Naive thymus-derived CD4-positive, alpha-beta T cell (primary cell): Measurements from ENCODE around the gene ITGB2. TPM values are rescaled to one million over a fixed set of nuclear protein-coding genes. Genes with fewer than 3 reads are reported as not detected.
A peak's percentile ranks its signal among the peaks of the same experiment; 100 is the strongest.
"Not testable (repeated sequence)": the region's sequence is repeated elsewhere in the genome, so short reads cannot be mapped to it uniquely, and the experiment has no call there.

ENCODE experiments used
- ATAC-seq: fragments of 150-1000 bp; cut with Tn5 transposase; 2 replicates; pipeline ENCODE4 v1.10.0; 2021; ENCODE audit warnings: mild to moderate bottlenecking, moderate library complexity
- CTCF ChIA-PET: fragments of 350-600 bp; sonication (Branson Sonifier 250); formaldehyde crosslinking; loops from one replicate; lab custom pipeline; 2021; ENCODE audit warnings: antibody characterized with exemption; lab: Charles Lee
- POLR2A ChIA-PET: fragments of 350-600 bp; sonication (Branson Sonifier 250); formaldehyde crosslinking; loops from one replicate; lab custom pipeline; 2021; ENCODE audit warnings: antibody characterized with exemption, inconsistent platforms; lab: Charles Lee
- DNase-seq, 9 donors: peaks; one replicate each; pipeline versions ENCODE4 v3.0.0 to v3.0.0-alpha.2; 2020 to 2022; ENCODE audit warnings: mixed read lengths in 1 of 9
- H3K27ac ChIP-seq: one replicate; pipeline ENCODE4 v1.7.0; 2013; ENCODE audit warnings: mild to moderate bottlenecking, low read depth, low read length, moderate library complexity
- H3K27me3 ChIP-seq, 2 donors: one replicate each; pipeline ENCODE4 v1.7.0; 2013; ENCODE audit warnings: low read length in 2 of 2, mild to moderate bottlenecking in 2 of 2, moderate library complexity in 2 of 2; ENCODE audit not compliant: control insufficient read depth in 2 of 2, insufficient read depth in 2 of 2
- H3K36me3 ChIP-seq, 3 experiments: 1 replicate in 2 of 3; 2 replicates in 1 of 3; pipeline ENCODE4 v1.7.0; 2013; ENCODE audit warnings: low read length in 3 of 3, mild to moderate bottlenecking in 3 of 3, moderate library complexity in 1 of 3; ENCODE audit not compliant: insufficient read depth in 3 of 3, control insufficient read depth in 2 of 3
- H3K4me1 ChIP-seq, 2 donors: one replicate each; pipeline ENCODE4 v1.7.0; 2013; ENCODE audit warnings: low read length in 2 of 2, mild to moderate bottlenecking in 2 of 2, moderate library complexity in 1 of 2; ENCODE audit not compliant: control insufficient read depth in 2 of 2, insufficient read depth in 2 of 2
- H3K4me3 ChIP-seq: 2 replicates; pipeline ENCODE4 v1.7.0; 2013; ENCODE audit warnings: mild to moderate bottlenecking, low read length
- H3K9me3 ChIP-seq, 3 experiments: 1 replicate in 2 of 3; 2 replicates in 1 of 3; pipeline ENCODE4 v1.7.0; 2013; ENCODE audit warnings: low read length in 3 of 3; ENCODE audit not compliant: control insufficient read depth in 2 of 3
- H3K27ac Mint-ChIP-seq, 9 donors: one replicate each; pipeline ENCODE4 v1.8.0; 2020 to 2022; ENCODE audit warnings: mixed read lengths in 9 of 9, mild to moderate bottlenecking in 8 of 9, moderate library complexity in 5 of 9, inconsistent platforms in 2 of 9
- H3K27me3 Mint-ChIP-seq, 5 donors: one replicate each; pipeline ENCODE4 v1.8.0; 2021 to 2022; ENCODE audit warnings: mixed read lengths in 5 of 5, mild to moderate bottlenecking in 1 of 5
- H3K36me3 Mint-ChIP-seq, 5 donors: one replicate each; pipeline ENCODE4 v1.8.0; 2020 to 2022; ENCODE audit warnings: mixed read lengths in 5 of 5, mild to moderate bottlenecking in 3 of 5, inconsistent platforms in 1 of 5
- H3K4me1 Mint-ChIP-seq, 7 donors: one replicate each; pipeline ENCODE4 v1.8.0; 2020 to 2022; ENCODE audit warnings: mixed read lengths in 7 of 7, mild to moderate bottlenecking in 3 of 7, inconsistent platforms in 1 of 7
- H3K4me3 Mint-ChIP-seq, 10 donors: one replicate each; pipeline ENCODE4 v1.8.0; 2020 to 2022; ENCODE audit warnings: mild to moderate bottlenecking in 10 of 10, mixed read lengths in 10 of 10, moderate library complexity in 6 of 10, inconsistent platforms in 2 of 10
- H3K9me3 Mint-ChIP-seq, 11 donors: one replicate each; pipeline ENCODE4 v1.8.0; 2020 to 2022; ENCODE audit warnings: mixed read lengths in 11 of 11, mild to moderate bottlenecking in 4 of 11, inconsistent platforms in 1 of 11, moderate library complexity in 1 of 11
- intact Hi-C, 2 donors: fragments of 100-400 bp; cut with micrococcal nuclease; formaldehyde crosslinking; loops; one replicate each; pipeline ENCODE4 v1.15.1; 2023
- polyA plus RNA-seq, 2 donors: library from polyadenylated mRNA; unstranded; fragments of 300-500 nt; fragmentation: Illumina TruSeq; gene quantifications; one replicate each; pipeline ENCODE4 v1.2.3, GENCODE V29; 2021
- total RNA-seq, 6 experiments: library from RNA in 5 of 6; stranded (reverse) in 5 of 6; gene quantifications; 1 replicate in 5 of 6; 2 replicates in 1 of 6; pipeline ENCODE4 v1.2.3 and lab custom pipeline; 2021 to 2026

Gene ITGB2
- total and polyA plus RNA-seq, 7 experiments from 2014 or later: 280 to 877 (median 459) TPM

- H3K27me3 Mint-ChIP-seq: no peaks in the 10 kb centered on the region
- H3K27ac Mint-ChIP-seq: peak overlapping the region; percentile 79 to 98 (median 93)
- no peak for ATAC-seq
- CTCF ChIA-PET: interaction anchor here (0.9 to 4.1 kb wide), 5 partner anchors 8 to 14 kb away, joined by 4 to 19 read pairs (median 5); no protein-coding TSS in a partner anchor
- H3K4me3 ChIP-seq: peak overlapping the region; percentile 88
- peak overlapping the region; percentile 73 to 100 (median 95) for H3K4me3 Mint-ChIP-seq
- POLR2A ChIA-PET: interaction anchor here (0.6 to 17.4 kb wide), 11 partner anchors 10 to 191 kb away, joined by 3 to 569 read pairs (median 4); partner anchors contain the start of gene PTTG1IP
- H3K27ac ChIP-seq: peak overlapping the region; percentile 72
- H3K4me1 ChIP-seq: peaks cover 61 to 63% of the 10 kb centered on the region in 2 donors
- H3K36me3 ChIP-seq: peaks cover 0 to 32% (median 4%) of the 10 kb centered on the region in 3 experiments
- intact Hi-C loops: loop anchor here in 1 of 2 donors (2.0 kb wide), 1 partner anchor 996 kb away; no protein-coding TSS in a partner anchor
- no peaks in the 10 kb centered on the region for H3K9me3 ChIP-seq
- no peak for DNase-seq
- no peaks in the 10 kb centered on the region for H3K27me3 ChIP-seq
- H3K9me3 Mint-ChIP-seq: no peaks in the 10 kb centered on the region
- H3K4me1 Mint-ChIP-seq: peaks cover 56 to 83% (median 70%) of the 10 kb centered on the region in 7 donors
- peaks cover 4 to 47% (median 17%) of the 10 kb centered on the region in 5 donors for H3K36me3 Mint-ChIP-seq
Observed at GRCh38 chr21:44916965-44917364, 3.7 kb downstream of the ITGB2 start.

- intact Hi-C loops: loop anchor here (1.0 to 5.0 kb wide), 4 partner anchors 8 to 97 kb away; partner anchors contain the start of gene SUMO3 (in 1 of the 2)
- no peaks in the 10 kb centered on the region for H3K9me3 ChIP-seq
- Mint-ChIP-seq H3K4me3 (peak overlapping the region; percentile 85 to 100 (median 92)), H3K27me3 (no peaks in the 10 kb centered on the region), H3K9me3 (no peaks in the 10 kb centered on the region), H3K4me1 (peaks cover 63 to 92% (median 77%) of the 10 kb centered on the region in 7 donors), H3K27ac (peak overlapping the region; percentile 87 to 98 (median 95)), H3K36me3 (peaks cover 0 to 41% (median 9%) of the 10 kb centered on the region in 5 donors)
- ATAC-seq: peak; percentile 66
- peak in 7 of 9 donors; percentile 43 to 66 (median 51) for DNase-seq
- peaks cover 4 to 29% (median 8%) of the 10 kb centered on the region in 3 experiments for H3K36me3 ChIP-seq
- peak overlapping the region; percentile 43 for H3K4me3 ChIP-seq
- H3K4me1 ChIP-seq: peaks cover 80 to 84% of the 10 kb centered on the region in 2 donors
- ChIA-PET POLR2A (interaction anchor here (0.7 to 17.4 kb wide), 10 partner anchors 8 to 113 kb away, joined by 3 to 569 read pairs (median 6); partner anchors contain the start of genes PTTG1IP and UBE2G2), CTCF (interaction anchor here (0.7 to 5.9 kb wide), 6 partner anchors 13 to 214 kb away, joined by 3 to 44 read pairs (median 5); no protein-coding TSS in a partner anchor)
- no peaks in the 10 kb centered on the region for H3K27me3 ChIP-seq
- H3K27ac ChIP-seq: peak overlapping the region; percentile 72
Observed at GRCh38 chr21:44914176-44914874, 6.4 kb downstream of the ITGB2 start.

DNA sequence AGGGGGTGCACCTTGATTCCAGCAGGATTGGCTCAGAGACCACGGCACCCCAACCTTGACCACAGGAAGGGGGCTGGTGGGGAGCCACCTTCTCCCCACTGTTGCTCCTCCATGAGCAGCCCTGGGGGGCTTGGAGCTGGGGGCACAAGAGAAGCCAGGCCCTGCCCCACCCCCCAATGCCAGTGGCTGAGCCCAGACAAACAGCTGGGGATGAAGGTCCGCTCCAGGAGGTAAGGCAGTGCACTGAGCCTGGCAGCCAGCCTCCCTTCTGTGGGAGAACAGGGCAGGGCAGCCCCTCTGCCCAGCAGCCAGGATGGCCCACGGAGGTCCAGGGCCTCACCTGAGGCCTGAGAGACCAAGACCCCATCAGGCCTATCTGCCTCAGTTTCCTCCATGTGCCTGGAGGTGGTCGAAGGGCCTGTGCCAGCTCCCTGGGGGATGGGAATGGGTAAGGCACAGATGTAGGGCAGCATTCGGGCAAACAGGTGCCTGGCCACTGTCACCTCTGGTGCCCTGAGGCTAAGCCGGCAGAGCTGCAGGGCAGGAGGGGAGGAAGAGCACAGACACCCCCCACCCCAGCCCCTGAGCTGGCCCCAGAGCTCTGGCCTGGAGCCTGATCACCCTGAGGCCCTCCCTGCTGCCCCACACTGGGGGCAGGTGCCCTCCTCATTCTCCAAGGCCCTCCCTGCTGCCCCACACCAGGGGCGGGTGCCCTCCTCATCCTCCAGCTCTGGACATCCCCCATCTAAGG lies 7.1 kb downstream of the ITGB2 start:
- peaks cover 9 to 31% (median 11%) of the 10 kb centered on the region in 3 experiments for H3K36me3 ChIP-seq
- POLR2A ChIA-PET: interaction anchor here (0.7 to 17.4 kb wide), 9 partner anchors 6 to 112 kb away, joined by 3 to 569 read pairs (median 8); partner anchors contain the start of genes ITGB2, PTTG1IP and UBE2G2
- Mint-ChIP-seq H3K27me3 (no peaks in the 10 kb centered on the region), H3K4me3 (peak overlapping the region; percentile 85 to 100 (median 92)), H3K9me3 (peaks cover 0 to 2% (median 0%) of the 10 kb centered on the region in 11 donors), H3K4me1 (peaks cover 70 to 96% (median 80%) of the 10 kb centered on the region in 7 donors), H3K27ac (peak overlapping the region; percentile 87 to 98 (median 95)), H3K36me3 (peaks cover 0 to 42% (median 10%) of the 10 kb centered on the region in 5 donors)
- no peaks in the 10 kb centered on the region for H3K27me3 ChIP-seq
- H3K4me1 ChIP-seq: peaks cover 79 to 88% of the 10 kb centered on the region in 2 donors
- peak overlapping the region; percentile 72 for H3K27ac ChIP-seq
- no peak for DNase-seq
- no peaks in the 10 kb centered on the region for H3K9me3 ChIP-seq
- intact Hi-C loops: loop anchor here (1.0 to 5.0 kb wide), 4 partner anchors 9 to 96 kb away; partner anchors contain the start of gene SUMO3 (in 1 of the 2)
- peak overlapping the region; percentile 43 for H3K4me3 ChIP-seq
- no peak for ATAC-seq
- CTCF ChIA-PET: interaction anchor here (0.8 to 5.9 kb wide), 6 partner anchors 8 to 215 kb away, joined by 3 to 44 read pairs (median 4); partner anchors contain the start of gene ITGB2

DNA sequence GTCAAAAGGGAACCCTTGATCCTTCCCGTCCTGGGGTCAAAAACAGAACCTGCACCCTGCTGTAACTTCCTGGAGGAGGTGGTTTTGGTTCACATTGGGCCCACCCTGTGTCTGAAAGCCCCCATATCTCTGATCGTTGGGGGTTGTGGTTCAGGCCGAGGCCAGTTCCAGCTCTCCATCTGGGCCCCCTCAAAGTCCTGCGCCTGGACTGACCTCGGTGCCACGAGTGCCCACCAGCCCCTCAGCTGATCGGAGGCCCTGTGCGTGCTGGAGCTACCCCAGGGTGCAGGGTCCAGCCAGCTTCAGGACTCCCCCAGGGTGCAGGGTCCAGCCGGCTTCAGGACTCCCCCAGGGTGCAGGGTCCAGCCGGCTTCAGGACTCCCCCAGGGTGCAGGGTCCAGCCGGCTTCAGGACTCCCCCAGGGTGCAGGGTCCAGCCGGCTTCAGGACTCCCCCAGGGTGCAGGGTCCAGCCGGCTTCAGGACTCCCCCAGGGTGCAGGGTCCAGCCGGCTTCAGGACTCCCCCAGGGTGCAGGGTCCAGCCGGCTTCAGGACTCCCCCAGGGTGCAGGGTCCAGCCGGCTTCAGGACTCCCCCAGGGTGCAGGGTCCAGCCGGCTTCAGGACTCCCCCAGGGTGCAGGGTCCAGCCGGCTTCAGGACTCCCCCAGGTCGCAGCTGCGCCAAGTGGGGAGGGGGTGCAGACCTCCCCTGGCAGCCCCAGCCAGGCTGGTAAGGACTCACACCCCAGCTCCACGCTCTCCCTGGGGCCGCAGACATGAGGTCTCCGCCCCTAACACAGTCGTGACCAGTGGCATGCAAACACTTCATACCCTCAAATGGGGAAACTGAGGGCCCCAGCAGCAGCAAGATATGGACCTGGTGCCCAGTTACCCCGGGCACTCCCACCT lies 7.9 kb downstream of the ITGB2 start:
- H3K9me3 Mint-ChIP-seq, DNase-seq, ATAC-seq, H3K27me3 Mint-ChIP-seq, H3K27me3 ChIP-seq, H3K9me3 ChIP-seq: not testable (repeated sequence)
- peaks cover 7 to 24% (median 9%) of the 10 kb centered on the region in 3 experiments for H3K36me3 ChIP-seq
- peak overlapping the region; percentile 49 for H3K4me3 ChIP-seq
- H3K27ac Mint-ChIP-seq: peak overlapping the region; percentile 87 to 98 (median 93)
- CTCF ChIA-PET: interaction anchor here (1.8 to 5.9 kb wide), 4 partner anchors 9 to 19 kb away, joined by 6 to 44 read pairs (median 13); partner anchors contain the start of gene ITGB2
- H3K4me1 Mint-ChIP-seq: peaks cover 65 to 93% (median 76%) of the 10 kb centered on the region in 7 donors
- intact Hi-C loops: loop anchor here in 1 of 2 donors (5.0 kb wide), 1 partner anchor 95 kb away; the partner anchor contains the start of gene SUMO3
- H3K36me3 Mint-ChIP-seq: peaks cover 0 to 40% (median 13%) of the 10 kb centered on the region in 5 donors
- H3K27ac ChIP-seq: peak overlapping the region; percentile 80
- peak overlapping the region; percentile 77 to 100 (median 87) for H3K4me3 Mint-ChIP-seq
- peaks cover 71 to 83% of the 10 kb centered on the region in 2 donors for H3K4me1 ChIP-seq
- POLR2A ChIA-PET: interaction anchor here (1.1 to 17.4 kb wide), 7 partner anchors 7 to 111 kb away, joined by 3 to 569 read pairs (median 8); partner anchors contain the start of genes ITGB2 and UBE2G2

GRCh38 chr21:44912158-44912473 lies 8.6 kb downstream of the ITGB2 start:
- H3K27ac Mint-ChIP-seq: peak overlapping the region; percentile 74 to 98 (median 93)
- no peak for ATAC-seq
- no peaks in the 10 kb centered on the region for H3K27me3 Mint-ChIP-seq
- peaks cover 0 to 34% (median 13%) of the 10 kb centered on the region in 5 donors for H3K36me3 Mint-ChIP-seq
- Histone ChIP-seq H3K4me1 (peaks cover 64 to 83% of the 10 kb centered on the region in 2 donors), H3K4me3 (peak overlapping the region; percentile 49), H3K27ac (peak overlapping the region; percentile 80), H3K36me3 (peaks cover 7 to 25% (median 15%) of the 10 kb centered on the region in 3 experiments), H3K27me3 (no peaks in the 10 kb centered on the region), H3K9me3 (no peaks in the 10 kb centered on the region)
- ChIA-PET CTCF (interaction anchor here (1.4 to 5.9 kb wide), 7 partner anchors 9 to 66 kb away, joined by 3 to 44 read pairs (median 8); partner anchors contain the start of gene ITGB2), POLR2A (interaction anchor here (1.0 to 17.4 kb wide), 7 partner anchors 8 to 365 kb away, joined by 4 to 569 read pairs (median 12); partner anchors contain the start of genes ITGB2, PTTG1IP and UBE2G2)
- peaks cover 0 to 2% (median 0%) of the 10 kb centered on the region in 11 donors for H3K9me3 Mint-ChIP-seq
- intact Hi-C loops: loop anchor here in 1 of 2 donors (5.0 kb wide), 1 partner anchor 95 kb away; the partner anchor contains the start of gene SUMO3
- peaks cover 58 to 90% (median 69%) of the 10 kb centered on the region in 7 donors for H3K4me1 Mint-ChIP-seq
- peak overlapping the region; percentile 67 to 91 (median 82) for H3K4me3 Mint-ChIP-seq
- DNase-seq: no peak
